HG03103 (cell line): ENCODE measurements around the gene CPVL.

ENCODE experiments used
- ATAC-seq: cut with Tn5 transposase; IDR thresholded peaks from one replicate; pipeline ENCODE4 v1.9.1; 2021; ENCODE audit warnings: low read depth; ENCODE audit not compliant: unreplicated experiment

Gene CPVL

DNA sequence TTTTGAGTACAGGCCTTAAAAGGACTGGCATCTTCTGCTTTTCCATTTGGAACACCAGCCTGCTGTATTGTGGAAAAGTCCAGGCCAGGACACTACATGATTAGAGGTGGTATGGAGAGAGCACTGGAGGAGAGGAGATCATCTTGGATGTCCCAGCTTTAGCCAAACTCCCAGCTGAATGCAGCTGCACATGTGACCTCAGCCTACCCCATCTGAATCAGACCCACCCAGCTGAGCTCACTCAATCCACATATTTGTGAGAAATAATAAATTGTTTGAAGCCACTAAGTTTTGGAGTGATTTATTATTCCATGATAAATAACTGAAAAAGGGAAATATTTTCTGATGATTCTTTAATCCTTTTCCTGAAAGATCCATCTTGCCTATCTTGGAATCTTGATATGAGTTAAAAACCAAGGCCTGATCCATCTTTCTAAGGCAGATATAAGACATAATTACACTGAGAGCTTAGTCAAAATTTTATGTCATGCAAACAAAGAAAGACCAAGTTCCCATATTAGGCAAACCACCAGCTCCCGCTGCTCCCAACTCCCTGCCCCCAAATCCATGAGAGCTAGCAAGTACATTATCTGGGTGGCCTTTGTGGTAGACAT, 133.1 kb downstream of the CPVL start:
- no peak for ATAC-seq

DNA sequence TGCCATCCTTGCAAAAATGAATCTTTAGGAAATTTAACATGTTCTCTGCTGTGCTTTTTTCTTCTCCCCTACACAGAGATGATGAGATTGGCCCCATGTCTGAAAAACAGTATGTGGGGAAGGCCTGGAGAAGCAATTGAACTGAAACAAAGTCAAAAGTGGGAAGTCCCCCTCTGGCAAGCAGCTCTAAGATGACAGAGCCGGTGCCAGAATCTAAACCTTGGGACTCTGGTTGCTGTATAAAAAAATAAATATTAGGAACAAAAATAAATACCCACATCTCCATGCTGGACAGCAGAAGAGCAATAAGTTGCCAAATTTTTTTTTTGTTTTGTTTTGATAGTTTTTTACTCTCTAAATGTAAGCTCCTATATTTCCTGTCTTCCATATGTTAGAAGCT, 136.4 kb downstream of the CPVL start:
- no peak for ATAC-seq

DNA sequence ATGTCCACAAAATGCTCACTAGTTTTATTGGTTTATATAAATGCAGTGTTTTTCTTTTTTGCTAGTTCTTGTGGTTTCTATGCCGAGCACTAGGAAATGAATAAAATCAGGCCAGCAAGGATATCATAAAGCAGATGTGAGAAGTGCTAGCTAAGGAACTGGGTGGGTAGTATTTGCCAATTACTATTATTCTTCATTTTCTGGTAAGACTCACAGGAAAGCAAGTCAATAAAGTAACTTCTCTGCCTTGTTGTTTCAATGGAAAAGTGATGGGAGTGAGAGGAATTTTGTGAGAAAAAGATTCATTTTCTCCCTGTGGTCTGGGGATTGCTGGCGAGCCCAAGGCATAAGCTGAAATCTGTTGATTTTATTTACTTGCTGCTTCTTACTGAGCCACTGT, 137.7 kb downstream of the CPVL start:
- ATAC-seq = no peak

DNA sequence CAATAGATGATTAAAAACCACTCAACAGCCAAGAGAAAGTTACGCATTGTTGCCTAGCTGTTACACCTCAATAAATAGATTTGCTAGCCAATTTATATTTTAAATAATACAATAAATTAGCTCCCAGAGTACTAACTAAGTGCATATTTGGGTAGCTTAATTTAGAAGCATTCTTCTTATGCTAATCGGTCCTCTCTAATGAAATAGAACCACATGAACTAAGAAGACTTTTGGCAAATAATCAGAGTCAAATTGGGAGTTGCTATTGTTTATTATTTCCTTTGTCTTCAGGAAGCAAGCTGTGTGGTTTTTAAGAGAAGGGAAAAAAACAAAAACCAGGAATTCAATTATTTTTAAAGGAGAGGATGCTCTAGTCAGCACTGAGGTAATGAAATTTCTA, 139.2 kb downstream of the CPVL start:
- ATAC-seq = no peak

DNA sequence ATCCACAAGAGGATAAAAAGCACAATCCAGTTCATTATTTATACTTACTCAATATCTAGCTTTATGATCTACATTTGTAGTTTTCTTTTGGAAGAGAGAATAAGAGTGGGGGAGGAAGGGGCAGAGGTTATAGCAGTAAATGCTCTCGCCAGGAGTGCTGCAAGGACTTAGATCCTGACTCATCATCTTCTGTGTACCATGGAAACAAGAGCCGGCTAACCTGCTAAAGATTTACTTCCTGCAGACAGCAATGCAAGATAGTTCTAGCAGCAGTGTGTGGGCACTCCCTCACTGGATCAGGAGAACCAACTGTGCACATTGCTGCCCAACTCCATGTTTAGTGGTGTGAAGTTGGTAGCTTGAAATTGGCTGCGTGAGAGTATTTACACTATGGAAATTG, 140.5 kb downstream of the CPVL start:
- no peak for ATAC-seq

DNA sequence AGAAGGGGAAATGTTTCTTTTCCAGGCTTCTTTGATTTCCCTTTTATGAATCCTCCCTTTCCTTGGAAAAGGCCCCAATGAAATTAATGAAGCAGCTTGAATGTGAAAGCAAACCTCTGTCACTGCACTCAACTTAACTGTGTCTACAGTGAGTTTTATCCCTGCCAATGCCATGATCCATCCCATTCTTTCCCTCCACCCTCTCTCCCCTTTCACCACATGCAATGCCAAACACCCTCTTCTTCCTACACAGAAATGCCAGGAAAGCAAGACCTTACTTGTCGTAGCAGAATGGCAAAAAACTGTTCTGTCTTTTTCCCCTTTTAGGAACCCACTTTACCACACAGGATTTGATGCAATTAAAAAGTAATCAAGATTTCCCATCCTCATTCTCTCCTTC, 140.9 kb downstream of the CPVL start:
- ATAC-seq = no peak

DNA sequence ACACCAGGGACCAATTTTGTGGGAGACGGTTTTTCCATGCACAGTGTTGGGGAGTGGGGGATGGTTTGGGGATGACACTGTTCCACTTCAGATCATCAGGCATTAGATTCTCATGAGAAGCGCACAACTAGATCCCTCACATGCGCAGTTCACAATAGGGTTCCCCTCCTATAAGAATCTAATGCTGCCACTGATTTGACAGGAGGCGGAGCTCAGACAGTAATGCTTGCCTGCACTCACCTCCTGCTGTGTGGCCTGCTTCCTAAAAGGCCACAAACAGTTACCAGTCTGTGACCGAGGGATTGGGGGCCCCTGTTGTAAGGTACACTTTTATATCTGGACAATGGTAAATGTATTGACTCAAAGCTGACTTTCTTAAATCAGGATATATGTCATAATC, 142.6 kb downstream of the CPVL start:
- no peak for ATAC-seq

DNA sequence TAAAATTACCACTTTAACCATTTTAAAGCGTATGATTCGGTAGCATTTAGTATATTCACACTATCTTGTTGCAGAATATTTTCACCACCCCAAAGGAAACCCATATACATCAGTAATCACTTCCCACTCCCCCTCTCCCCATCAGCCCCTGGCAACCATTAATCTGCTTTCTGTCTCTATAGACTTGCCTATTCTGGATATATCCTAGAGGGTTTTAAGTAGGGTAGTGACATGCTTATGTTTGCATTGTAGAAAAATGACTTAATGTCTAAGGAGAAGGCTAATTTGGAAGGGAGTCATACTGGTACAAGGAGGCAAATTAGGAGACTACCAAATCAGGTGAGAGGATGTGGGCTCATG, 145.6 kb downstream of the CPVL start:
- ATAC-seq = no peak

DNA sequence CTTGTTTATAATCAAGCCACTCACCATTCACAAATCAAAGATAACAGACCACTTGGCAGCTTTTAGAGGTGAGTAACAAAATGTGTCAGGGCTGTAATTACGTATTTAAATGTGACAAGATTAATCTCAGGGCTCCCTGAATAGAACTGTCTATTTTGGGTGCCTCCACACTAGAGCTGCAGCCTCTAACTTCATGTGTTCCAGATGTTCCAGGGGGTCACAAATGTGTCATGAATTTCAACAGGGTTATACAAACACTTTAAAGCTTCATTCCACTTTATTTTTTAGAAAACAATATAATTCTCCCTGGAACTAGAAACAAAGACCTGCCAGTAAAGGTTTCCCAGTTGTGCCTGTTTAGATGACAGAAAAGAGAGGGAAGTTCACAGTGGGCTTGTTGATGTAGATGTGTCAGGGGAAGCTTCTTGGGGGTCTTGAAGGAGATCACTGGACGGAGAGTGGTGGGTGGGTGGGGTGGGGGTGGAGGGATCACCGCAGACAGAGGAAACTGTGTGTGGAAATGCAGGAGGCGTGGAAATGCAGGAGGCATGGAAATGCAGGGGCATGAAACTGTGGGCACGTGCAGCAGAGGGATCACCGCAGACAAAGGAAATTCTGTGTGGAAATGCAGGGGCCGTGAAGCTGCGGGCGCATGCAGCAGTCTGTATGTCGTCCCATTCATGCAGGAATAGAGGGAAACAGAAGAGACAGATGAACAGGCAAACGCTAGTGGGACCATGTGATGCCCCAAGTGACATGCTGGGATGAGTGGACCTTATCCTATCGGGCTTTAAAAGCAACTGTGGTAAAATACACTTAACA, 146.2 kb downstream of the CPVL start:
- no peak for ATAC-seq

DNA sequence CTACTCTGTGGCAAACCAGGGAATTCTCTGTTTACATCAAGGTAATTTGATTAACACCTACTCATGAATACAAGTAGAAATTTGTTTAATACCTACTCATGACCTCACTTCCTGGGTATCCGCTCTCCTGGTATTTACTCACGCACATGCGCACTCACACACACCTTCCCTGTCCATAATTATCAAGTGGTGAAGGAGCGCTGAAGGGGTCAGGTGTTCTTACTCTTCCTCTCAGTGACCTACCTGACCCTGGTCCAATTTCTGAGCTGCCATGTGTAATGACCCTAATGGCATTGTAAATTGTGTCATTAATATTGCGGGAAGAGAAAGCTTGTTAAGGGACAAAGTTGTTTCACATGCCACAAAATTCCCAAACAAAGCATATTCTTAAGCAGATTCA, 146.9 kb downstream of the CPVL start:
- no peak for ATAC-seq

DNA sequence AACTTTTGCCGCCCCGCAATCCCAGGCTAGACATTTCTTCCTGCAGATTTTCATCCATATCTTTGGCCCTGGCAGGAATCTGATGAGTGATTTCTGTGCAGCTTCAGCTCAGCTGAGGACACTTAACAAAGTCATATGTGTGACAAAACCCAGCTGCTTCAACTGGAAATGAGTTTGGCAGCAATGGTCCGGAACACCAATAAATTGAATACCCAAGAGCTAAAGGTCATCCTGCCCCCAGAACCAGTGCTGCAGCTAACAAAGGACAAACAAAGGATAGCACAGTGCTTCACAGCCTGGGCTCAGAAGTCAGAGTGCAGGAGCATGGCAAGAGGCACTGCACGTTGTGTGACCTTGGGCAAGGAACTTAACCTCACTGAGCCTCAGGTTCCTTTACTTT, 148.2 kb downstream of the CPVL start:
- no peak for ATAC-seq

DNA sequence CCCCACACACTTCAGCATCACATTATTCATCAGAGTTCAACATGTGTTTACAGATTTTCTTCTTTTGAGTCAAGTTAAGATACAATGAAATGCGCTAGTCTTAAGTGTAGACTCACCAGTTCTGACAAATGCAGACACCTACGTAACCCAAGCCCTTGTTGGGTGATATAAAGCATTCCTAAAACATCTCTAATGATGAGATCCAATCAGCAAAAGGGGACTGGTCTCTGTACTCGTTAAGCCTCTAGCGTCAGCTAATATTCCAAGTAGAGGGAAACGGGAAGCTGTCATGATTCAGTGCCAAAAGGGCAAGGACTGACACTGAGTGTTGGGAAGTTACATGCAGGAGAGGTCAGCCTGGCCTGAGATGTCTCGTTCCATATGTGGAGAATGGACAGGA, 149.5 kb downstream of the CPVL start:
- ATAC-seq = no peak

DNA sequence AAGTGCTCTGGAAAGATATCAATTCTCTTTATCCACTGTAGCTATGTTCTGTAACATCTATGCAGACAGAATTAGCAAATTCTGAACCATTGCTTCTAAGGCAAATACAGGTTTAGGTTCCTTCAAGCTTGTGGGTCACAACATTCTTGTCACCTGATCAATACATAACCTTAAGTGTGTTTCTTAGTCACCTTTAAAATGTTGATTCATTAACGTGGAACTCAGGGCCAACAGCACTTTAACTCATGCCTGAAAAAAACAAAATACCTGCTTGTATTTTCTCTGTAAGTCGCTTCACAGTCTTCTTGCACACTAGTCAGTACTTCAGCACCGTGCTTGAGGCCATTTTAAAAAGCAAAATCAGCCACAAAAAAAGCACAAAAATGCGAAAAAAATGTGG, 153.0 kb downstream of the CPVL start:
- no peak for ATAC-seq

DNA sequence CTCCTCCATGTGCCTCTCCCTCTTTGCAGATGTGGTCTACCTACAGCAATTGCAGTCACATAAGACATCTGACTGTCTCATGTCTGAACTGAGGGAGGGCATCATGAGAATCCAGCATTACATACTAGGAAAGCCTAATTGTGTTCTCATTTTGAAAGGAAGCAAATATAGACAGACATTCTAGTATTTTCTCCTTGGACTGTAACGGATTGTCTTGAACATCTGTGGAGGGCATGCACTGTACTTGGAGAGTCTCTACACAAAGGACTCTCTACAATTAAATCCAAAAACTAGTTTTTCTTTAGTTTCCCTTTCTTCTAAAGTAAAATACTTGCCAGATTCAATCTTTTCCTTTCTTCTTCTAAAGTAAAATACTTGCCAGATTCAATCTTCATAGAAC, 153.5 kb downstream of the CPVL start:
- no peak for ATAC-seq

DNA sequence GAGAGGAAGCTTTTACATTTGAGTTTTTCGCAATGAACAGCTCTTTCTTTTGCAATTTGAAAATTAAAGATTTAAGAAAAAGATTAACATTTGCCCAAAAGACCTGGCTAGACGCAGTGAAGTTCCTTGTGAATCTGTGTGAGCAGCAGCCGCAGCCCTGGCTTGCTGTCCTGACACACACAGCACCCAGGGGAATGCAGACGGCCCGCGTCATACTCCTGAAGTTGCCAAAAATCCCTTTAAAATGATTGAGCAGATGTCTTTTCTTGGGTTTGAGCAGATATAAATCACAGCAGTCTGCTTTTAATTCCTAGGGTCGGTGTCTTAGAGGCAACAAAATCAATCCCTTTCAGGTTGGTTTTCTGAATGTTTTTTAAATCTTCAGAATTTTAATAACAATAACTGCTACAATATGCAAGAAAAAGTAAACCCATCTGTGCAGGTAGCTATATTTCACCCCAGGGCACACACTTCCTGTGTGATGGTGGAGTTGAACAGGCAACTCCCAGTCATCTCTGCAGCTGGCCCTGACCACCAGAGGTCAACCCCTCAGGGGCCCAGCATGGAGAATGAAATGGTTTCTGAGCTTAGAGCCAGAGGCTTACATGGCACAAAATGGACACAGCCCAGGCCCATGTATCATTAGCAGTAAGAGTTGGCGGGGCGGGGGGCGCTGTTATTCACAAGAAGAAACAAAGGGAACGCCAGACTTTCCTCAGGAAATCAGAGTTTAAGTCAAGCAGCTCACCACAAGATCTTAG, 156.0 kb downstream of the CPVL start:
- no peak for ATAC-seq

DNA sequence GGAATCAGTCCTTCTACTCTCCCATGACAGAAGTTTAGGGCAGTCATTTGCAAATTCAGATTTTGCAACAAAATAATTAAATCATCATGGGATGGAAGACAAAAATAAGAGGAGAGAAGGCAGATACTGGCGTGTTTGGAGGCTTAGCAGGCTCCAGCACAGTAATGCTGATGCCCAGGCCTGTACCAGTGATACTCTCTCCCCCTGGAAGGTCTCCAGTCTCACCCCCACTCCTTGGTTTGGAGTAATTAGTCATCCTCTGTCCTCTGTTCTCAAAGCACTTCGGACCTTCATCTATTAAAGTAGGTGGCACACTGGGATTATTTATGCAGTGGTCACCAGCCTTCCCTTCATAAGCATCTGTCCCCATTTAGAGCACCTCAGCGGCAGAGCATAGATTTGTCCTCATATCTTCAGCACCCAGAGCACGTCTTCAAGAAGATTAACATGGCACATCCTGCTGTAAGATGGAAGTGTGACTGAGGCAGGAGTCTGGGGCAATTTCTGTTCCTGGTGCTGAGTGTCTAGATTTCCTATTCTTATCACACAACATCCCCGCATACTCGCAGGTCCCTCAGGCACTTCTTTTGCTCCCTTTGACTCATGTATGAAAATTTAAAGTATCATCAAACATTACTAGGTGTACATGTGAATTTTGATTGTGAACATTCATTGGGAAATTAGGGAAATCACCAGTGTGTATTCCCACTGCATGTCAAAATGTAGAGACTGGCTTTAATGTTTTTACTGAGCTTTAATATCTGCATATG, 156.9 kb downstream of the CPVL start:
- ATAC-seq = no peak

DNA sequence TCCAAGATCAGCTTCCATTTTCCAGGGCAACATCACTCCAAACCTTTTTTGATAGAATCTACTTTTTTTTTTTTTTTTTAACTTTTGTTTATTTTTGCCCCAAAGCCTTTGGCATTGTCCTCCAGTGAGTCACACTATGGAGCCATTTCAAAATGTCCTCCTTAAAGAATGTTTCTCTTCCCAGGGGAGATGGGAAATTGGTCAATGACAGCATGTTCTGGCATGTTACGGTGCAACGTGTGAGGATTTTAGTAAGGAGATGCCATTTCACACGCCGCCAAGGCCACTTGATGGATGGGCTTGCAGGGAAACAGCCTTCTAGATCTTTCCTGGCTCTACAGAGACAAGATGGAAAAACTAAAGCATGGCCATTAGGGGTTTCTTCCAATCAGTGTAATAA, 157.5 kb downstream of the CPVL start:
- ATAC-seq = no peak

DNA sequence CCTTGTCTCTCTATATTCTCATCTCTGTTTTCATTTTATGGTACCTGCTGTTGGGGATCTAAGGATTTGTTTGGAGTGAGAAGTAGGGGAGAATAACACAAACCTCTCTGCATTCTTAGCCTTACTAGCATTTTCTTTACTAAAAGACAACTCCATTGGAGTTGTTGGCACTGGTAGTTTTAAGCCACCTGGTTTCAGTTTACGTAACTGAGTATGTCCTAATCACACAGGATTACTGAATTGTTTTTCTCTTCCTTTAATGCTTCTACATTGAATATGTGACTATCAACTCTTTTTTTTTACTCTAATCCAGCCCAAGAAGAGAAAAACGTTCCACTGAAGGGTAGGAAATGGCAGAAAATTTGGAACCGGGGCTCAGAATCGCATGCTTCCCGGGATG, 158.2 kb downstream of the CPVL start:
- ATAC-seq = no peak

DNA sequence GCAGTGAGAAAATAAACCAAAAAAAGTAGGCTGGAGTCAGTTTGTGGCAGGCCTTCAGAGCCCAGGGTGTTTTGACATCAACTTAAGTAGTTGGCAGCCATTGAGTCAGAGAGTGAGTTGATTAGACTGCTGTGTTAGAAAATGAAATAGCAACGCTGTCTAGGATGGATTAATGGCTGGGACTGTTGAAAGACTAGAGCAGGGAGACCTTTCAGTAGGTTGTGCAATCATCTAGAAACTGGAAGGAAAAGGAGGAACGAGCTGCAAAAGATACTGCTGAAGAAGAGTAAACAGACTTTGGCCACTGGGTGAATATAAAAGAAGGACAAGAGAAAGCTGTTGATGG, 159.6 kb downstream of the CPVL start:
- ATAC-seq = no peak

DNA sequence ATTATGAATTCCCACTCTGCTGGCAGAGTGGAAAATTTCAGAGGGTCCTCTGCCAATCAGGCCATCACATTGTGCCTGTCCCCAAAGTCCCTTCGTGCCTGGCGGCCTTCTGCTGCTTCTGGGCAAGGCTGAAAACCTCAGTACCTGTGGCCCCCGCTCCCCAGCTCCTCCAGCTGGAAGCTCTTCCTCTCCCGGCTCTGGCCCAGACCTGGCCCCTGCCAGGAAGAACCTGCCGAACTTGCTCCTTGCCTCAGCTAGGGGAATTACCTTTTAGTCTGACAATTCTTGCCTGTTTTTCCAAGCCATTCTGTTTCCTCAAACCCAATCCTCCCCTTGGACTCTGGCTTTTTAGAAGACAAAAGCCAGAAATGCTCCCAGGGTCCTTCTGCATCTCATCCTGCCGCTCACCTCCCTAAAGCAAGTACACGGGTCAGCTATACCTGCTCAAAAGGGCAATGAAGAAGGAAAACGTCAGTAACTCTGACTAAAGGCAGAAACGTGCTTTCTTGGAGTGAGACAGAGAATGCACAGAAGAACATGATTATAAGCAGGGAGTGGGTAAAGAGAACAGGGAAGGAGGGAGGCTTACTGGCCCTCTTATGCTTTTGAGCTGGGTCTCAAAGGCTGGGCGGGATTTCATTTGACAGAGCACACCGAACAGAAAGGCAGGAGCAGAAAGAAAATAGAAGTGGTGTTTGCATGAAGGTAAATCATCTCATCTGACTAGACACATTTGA, 160.1 kb downstream of the CPVL start:
- no peak for ATAC-seq

DNA sequence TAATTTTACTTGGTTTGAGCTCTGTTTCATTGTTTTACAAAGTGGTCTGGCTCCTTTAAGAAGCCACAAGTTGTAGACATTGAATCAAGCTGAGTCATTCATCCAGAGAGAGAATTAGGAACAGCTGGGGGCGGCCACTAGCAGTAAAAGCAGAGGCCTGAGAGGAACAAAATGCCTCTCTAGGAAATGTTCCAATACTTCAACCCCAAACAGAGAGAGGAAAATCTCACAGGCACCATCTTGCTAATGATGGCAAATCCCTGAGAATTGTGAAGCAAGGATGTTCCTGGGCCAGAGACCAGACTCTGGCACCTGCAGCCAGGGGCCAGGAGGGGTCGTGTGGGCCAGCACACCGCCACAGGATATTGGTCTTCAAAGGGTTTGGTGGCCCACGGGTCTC, 161.7 kb downstream of the CPVL start:
- ATAC-seq = no peak
